K562 (cell line): Measurements from ENCODE around the gene THAP9. TPM values are rescaled to one million over a fixed set of nuclear protein-coding genes. Genes with fewer than 3 reads are reported as not detected.
A peak's percentile ranks its signal among the peaks of the same experiment; 100 is the strongest.

Source experiments
- CUX1 ChIP-seq: fragments of 200-800 bp; sonication (Bioruptor generic); IDR thresholded peaks from 2 replicates; pipeline ENCODE4 v1.6.1; 2016; ENCODE audit warnings: missing genetic modification characterization, missing compliant biosample characterization
- DIDO1 ChIP-seq: fragments of 450-650 bp; IDR thresholded peaks from 2 replicates; pipeline ENCODE4 v1.6.1; 2016; ENCODE audit warnings: low read depth, missing biosample characterization, missing genetic modification characterization
- EP400 ChIP-seq: fragments of 450-650 bp; IDR thresholded peaks from 2 replicates; pipeline ENCODE4 v1.6.1; 2017; ENCODE audit warnings: antibody characterized with exemption, mild to moderate bottlenecking, moderate library complexity
- ETS2 ChIP-seq: IDR thresholded peaks from 2 replicates; pipeline ENCODE4 v1.6.1; 2016; ENCODE audit warnings: borderline replicate concordance, missing genetic modification characterization, mild to moderate bottlenecking, moderate library complexity, missing compliant biosample characterization; ENCODE audit not compliant: poor library complexity, severe bottlenecking
- GTF2F1 ChIP-seq: IDR thresholded peaks from 2 replicates; pipeline ENCODE4 v1.6.1; 2011; ENCODE audit warnings: low read depth, low read length, improper control_type of control experiment
- LCOR ChIP-seq: sonication (generic); formaldehyde crosslinking; IDR thresholded peaks from 2 replicates; pipeline ENCODE4 v1.8.0; 2022; ENCODE audit warnings: mild to moderate bottlenecking, missing genetic modification reagents
- MAFF ChIP-seq: IDR thresholded peaks from 2 replicates; pipeline ENCODE4 v1.6.1; 2012; ENCODE audit warnings: low read length, improper control_type of control experiment
- MAFK ChIP-seq: IDR thresholded peaks from 2 replicates; pipeline ENCODE4 v1.6.1; 2011; ENCODE audit warnings: low read length, improper control_type of control experiment
- MTA1 ChIP-seq: fragments of 450-650 bp; IDR thresholded peaks from 2 replicates; pipeline ENCODE4 v1.6.1; 2017; ENCODE audit warnings: borderline replicate concordance
- PKNOX1 ChIP-seq: fragments of 450-650 bp; IDR thresholded peaks from 2 replicates; pipeline ENCODE4 v1.6.1; 2016
- POLR2AphosphoS2 ChIP-seq: IDR thresholded peaks from 2 replicates; pipeline ENCODE4 v1.6.1; 2012; ENCODE audit warnings: low read length, improper control_type of control experiment
- SETDB1 ChIP-seq: IDR thresholded peaks from one replicate; pipeline ENCODE4 v1.6.1; 2012; ENCODE audit warnings: low read length, control low read depth, inconsistent platforms
- SUPT5H ChIP-seq: fragments of 450-650 bp; IDR thresholded peaks from 2 replicates; pipeline ENCODE4 v1.6.1; 2016
- TARDBP ChIP-seq: fragments of 450-650 bp; IDR thresholded peaks from 2 replicates; pipeline ENCODE4 v1.6.1; 2016
- ZBTB34 ChIP-seq: fragments of 250-450 bp; sonication (Bioruptor Pico); IDR thresholded peaks from 2 replicates; pipeline ENCODE4 v1.8.0; 2021; ENCODE audit warnings: mild to moderate bottlenecking, moderate library complexity
- ZNF224 ChIP-seq: sonication (generic); formaldehyde crosslinking; IDR thresholded peaks from 2 replicates; pipeline ENCODE4 v1.8.0; 2022; ENCODE audit warnings: mild to moderate bottlenecking, missing genetic modification reagents
- ZNF444 ChIP-seq: fragments of 250-450 bp; sonication (Bioruptor Pico); IDR thresholded peaks from 2 replicates; pipeline ENCODE4 v1.4.0; 2020; ENCODE audit warnings: mild to moderate bottlenecking, moderate library complexity
- polyA plus RNA-seq, 8 experiments: library from polyadenylated mRNA; depleted of rRNA in 4 of 8; stranded (reverse) in 5 of 8; unstranded in 3 of 8; fragments of >200 nt; fragmentation: Nextera tagmentation in 2 of 8; fragmentation: Illumina TruSeq in 1 of 8; extraction: Ambion mirVana in 2 of 8; extraction: Trizol in 1 of 8; gene quantifications; 2 replicates each; pipeline versions ENCODE4 v1.2.1 to v1.2.3, GENCODE V29; 2011 to 2014; ENCODE audit warnings: inconsistent platforms in 1 of 8, missing spikeins in 1 of 8
- total RNA-seq, 7 experiments: library from RNA; depleted of rRNA in 6 of 7; stranded (reverse); fragments of >200 nt in 6 of 7; fragmentation: Illumina TruSeq in 2 of 7; extraction: Trizol in 2 of 7; gene quantifications; 2 replicates each; pipeline versions ENCODE4 v1.2.1 to v1.2.3, GENCODE V29; 2011 to 2021; ENCODE audit warnings: low replicate concordance in 1 of 7
- TF ChIP-seq, protein P1 (sequence below): fragments of 250-450 bp; sonication (Bioruptor Pico); IDR thresholded peaks from 2 replicates; pipeline ENCODE4 v1.8.0; 2021; ENCODE audit warnings: moderate library complexity, mild to moderate bottlenecking, inconsistent platforms

Gene THAP9
- total and polyA plus RNA-seq, 9 of the 15 experiments (the other 6 are each of a cell fraction or from before 2014, with no cell fraction given), result 3.4 to 7.0 (median 5.4) TPM

DNA sequence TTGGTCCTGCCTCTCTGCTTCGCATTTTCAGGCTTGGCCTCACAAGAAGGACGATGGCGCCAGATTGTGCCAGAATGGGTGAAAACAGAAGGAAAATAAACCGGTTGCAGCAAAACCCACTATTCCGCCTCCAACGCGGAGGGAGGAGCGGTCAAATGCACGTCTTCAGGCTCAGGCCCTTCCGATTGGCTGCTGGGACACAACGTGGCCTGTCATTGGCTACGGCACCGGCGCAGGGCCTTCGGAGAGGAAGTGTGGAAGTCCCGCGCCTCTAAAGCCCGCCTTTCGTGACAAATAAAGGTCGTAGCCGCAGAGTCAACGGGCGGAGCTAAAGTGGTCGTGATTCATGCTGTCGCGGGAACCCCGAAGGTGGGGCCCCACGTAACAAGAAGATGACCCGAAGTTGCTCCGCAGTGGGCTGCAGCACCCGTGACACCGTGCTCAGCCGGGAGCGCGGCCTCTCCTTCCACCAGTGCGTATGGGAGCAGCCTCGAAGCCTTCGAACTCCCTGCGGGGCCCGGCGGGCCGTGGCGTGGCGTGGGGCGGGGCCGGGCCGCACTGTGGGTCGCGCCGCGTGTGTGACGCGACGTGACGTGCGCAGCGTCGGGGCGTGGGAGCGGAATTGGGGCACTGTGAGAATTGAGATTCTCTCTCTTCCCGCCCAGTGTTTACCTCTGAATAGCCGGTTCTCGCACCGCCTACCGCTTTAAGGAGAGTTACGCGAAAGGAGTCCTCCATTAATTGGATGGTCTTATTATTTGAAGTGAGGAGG lies at the start of gene THAP9 (continued):
- TF ChIP-seq SUPT5H, result peak; percentile 98
- TF ChIP-seq PKNOX1, result peak; percentile 95
- no peak for TF ChIP-seq MAFK
- peak; percentile 95 for TF ChIP-seq LCOR (CRISPR knock-in tag)
- TF ChIP-seq ZNF224 (CRISPR knock-in tag), result no peak
- TF ChIP-seq CUX1 (CRISPR knock-in tag), result no peak
- TF ChIP-seq ETS2 (tag), result no peak
- no peak for TF ChIP-seq ZNF444
- peak; percentile 99 for TF ChIP-seq TARDBP
- no peak for TF ChIP-seq MAFF
- no peak for TF ChIP-seq ZBTB34 (CRISPR knock-in tag)
- TF ChIP-seq EP400, result peak; percentile 94
- peak; percentile 80 for TF ChIP-seq MTA1
- no peak for TF ChIP-seq SETDB1
- TF ChIP-seq, protein P1, sequence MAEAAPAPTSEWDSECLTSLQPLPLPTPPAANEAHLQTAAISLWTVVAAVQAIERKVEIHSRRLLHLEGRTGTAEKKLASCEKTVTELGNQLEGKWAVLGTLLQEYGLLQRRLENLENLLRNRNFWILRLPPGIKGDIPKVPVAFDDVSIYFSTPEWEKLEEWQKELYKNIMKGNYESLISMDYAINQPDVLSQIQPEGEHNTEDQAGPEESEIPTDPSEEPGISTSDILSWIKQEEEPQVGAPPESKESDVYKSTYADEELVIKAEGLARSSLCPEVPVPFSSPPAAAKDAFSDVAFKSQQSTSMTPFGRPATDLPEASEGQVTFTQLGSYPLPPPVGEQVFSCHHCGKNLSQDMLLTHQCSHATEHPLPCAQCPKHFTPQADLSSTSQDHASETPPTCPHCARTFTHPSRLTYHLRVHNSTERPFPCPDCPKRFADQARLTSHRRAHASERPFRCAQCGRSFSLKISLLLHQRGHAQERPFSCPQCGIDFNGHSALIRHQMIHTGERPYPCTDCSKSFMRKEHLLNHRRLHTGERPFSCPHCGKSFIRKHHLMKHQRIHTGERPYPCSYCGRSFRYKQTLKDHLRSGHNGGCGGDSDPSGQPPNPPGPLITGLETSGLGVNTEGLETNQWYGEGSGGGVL (CRISPR knock-in tag), result no peak
- TF ChIP-seq POLR2AphosphoS2, result peak; percentile 48; the same call in 1 of the 2 replicates
- no peak for TF ChIP-seq DIDO1
- TF ChIP-seq GTF2F1, result 0 out of 2 replicates have a peak, but pooled peaks have one; percentile 51
